Central memory CD8-positive, alpha-beta T cell (primary cell): Measurements from ENCODE around the gene PIAS2.
"Not testable (repeated sequence)": the region's sequence is repeated elsewhere in the genome, so short reads cannot be mapped to it uniquely, and the experiment has no call there.

Source experiments
- ATAC-seq: fragments of 150-1000 bp; cut with Tn5 transposase; replicated peaks from 2 replicates; pipeline ENCODE4 v1.10.0; 2022; ENCODE audit warnings: mild to moderate bottlenecking, moderate FRiP score, moderate number of reproducible peaks; ENCODE audit not compliant: poor library complexity, severe bottlenecking; ENCODE audit errors: extremely low read depth
- DNase-seq, 2 donors: peaks; one replicate each; pipeline ENCODE4 v3.0.0; 2021; ENCODE audit warnings: low spot score in 2 of 2
- H3K27ac Mint-ChIP-seq: one replicate; pipeline ENCODE4 v1.8.0; 2022; ENCODE audit warnings: low read depth, mild to moderate bottlenecking, moderate library complexity, mixed read lengths
- H3K27me3 Mint-ChIP-seq: one replicate; pipeline ENCODE4 v1.8.0; 2022; ENCODE audit warnings: mixed read lengths
- H3K36me3 Mint-ChIP-seq: one replicate; pipeline ENCODE4 v1.8.0; 2022; ENCODE audit warnings: mild to moderate bottlenecking, moderate library complexity, mixed read lengths; ENCODE audit not compliant: insufficient read depth
- H3K4me1 Mint-ChIP-seq: one replicate; pipeline ENCODE4 v1.8.0; 2022; ENCODE audit warnings: mixed read lengths
- H3K4me3 Mint-ChIP-seq: one replicate; pipeline ENCODE4 v1.8.0; 2022; ENCODE audit warnings: mild to moderate bottlenecking, moderate library complexity, mixed read lengths
- H3K9me3 Mint-ChIP-seq: one replicate; pipeline ENCODE4 v1.8.0; 2022; ENCODE audit warnings: mixed read lengths

PIAS2 gene, protein sequence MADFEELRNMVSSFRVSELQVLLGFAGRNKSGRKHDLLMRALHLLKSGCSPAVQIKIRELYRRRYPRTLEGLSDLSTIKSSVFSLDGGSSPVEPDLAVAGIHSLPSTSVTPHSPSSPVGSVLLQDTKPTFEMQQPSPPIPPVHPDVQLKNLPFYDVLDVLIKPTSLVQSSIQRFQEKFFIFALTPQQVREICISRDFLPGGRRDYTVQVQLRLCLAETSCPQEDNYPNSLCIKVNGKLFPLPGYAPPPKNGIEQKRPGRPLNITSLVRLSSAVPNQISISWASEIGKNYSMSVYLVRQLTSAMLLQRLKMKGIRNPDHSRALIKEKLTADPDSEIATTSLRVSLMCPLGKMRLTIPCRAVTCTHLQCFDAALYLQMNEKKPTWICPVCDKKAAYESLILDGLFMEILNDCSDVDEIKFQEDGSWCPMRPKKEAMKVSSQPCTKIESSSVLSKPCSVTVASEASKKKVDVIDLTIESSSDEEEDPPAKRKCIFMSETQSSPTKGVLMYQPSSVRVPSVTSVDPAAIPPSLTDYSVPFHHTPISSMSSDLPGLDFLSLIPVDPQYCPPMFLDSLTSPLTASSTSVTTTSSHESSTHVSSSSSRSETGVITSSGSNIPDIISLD

DNA sequence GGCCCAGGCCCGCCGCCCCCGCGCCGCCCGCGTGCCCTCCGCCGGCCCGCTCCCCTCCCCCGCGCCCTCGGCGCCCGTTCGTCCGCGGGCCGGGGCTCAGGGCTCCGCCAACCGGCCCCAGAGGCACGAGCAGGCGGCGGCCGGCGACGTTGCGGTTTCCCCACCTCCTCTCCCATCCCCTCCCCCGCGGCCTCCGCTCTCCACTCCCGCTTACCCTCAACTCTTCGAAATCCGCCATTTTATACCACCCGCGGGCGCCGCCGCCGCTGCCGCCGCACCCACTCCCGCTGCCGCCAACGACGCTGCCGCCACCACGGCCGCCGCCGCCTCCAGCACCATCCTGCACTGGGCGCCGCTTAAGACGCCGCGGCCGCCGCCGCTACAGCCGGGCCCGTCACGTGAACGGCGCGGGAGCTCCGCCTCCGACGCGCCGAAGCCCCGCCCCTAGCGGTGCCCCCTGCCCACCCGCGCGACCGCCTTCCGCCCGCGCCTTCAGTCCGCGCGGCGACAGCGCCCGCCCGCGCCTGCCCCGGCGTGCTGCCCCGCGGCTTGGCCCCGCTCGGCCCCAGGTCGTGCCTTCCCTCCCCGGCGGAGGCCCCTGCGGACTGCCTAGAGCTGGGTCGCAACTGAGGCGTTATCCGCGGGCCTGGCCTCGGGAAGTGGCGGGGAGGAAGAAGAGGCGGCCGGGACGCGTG, at the start of gene PIAS2, which contains the start of gene KATNAL2:
Gene PIAS2 (minus strand): TSS at position 400 of the 695 bp plus-strand sequence. CDS start 162 bp downstream, at position 238.
Gene KATNAL2 (plus strand): TSS at position 495 of the 695 bp plus-strand sequence. CDS start 29,271 bp downstream, outside the sequence.
- Mint-ChIP-seq H3K9me3 (no peaks in the 10 kb centered on the region), H3K27me3 (no peaks in the 10 kb centered on the region), H3K4me1 (peaks cover 40% of the 10 kb centered on the region), H3K27ac (peak within 1 kb of the TSS; percentile 80), H3K4me3 (peak within 1 kb of the TSS; percentile 81), H3K36me3 (peaks cover 7% of the 10 kb centered on the region)
- ATAC-seq (peak; percentile 81), DNase-seq (peak; percentile 49 to 58)

DNA sequence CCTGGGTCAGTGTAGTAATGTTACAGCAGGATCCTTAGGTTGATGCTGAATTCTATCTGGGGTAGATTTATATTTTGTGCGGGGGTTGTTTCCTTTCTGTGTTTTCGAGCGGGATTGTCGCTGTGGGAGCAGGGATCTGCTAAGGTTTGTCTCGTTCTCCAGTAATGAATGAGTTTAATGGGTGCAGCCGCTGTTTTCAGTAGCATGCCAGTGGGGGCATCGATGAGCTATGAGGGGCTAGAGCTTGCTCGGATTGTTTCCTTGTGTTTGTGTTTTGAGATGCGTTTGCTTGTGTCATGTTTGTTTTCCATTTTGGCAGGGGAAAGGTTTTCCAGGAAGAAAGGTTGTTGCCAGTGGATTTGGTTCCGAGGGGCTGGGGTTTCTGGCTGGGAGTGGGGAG, 49.0 kb upstream of the PIAS2 start:
- not testable (repeated sequence) for H3K4me1 Mint-ChIP-seq, H3K27me3 Mint-ChIP-seq, DNase-seq, H3K4me3 Mint-ChIP-seq, H3K36me3 Mint-ChIP-seq, H3K27ac Mint-ChIP-seq, ATAC-seq, H3K9me3 Mint-ChIP-seq

DNA sequence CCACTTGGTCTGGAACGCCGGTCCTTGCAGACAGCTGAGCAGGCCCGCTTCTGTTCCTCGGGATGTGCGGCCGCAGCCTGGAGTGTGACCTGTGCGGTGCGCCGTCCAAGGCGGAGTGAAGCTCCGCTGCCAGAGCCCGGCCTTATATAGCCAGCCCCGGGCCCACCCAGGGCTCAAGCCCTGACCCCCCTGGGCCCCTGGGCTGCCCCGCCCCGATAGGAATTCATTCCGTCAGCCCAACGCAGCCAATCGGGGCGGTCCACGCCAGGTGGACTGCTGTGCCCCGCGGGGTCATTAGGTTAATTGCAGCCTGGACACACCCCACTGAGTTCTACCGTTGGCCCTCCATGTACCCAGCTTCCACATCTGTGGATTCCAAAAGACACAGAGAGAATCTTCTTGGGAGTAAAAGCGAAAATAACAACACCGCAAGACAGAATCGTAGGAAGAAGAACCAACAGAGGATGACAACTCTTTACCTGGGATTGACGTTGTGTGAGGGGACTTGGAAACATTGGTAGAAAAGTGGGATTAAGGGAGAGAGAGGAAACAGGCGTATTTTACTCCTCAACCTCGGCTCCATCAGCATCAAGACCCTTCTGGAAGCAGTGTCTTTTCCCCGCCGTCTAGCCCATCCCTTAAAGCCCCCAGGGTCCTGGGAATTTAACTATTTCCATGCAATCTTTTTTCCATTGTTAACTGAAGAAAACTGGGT, 47.4 kb upstream of the PIAS2 start:
- not testable (repeated sequence) for H3K27ac Mint-ChIP-seq, H3K9me3 Mint-ChIP-seq, DNase-seq, H3K4me1 Mint-ChIP-seq, H3K36me3 Mint-ChIP-seq, H3K4me3 Mint-ChIP-seq
- ATAC-seq = peak; percentile 7
- H3K27me3 Mint-ChIP-seq = peaks cover 13% of the 10 kb centered on the region

DNA sequence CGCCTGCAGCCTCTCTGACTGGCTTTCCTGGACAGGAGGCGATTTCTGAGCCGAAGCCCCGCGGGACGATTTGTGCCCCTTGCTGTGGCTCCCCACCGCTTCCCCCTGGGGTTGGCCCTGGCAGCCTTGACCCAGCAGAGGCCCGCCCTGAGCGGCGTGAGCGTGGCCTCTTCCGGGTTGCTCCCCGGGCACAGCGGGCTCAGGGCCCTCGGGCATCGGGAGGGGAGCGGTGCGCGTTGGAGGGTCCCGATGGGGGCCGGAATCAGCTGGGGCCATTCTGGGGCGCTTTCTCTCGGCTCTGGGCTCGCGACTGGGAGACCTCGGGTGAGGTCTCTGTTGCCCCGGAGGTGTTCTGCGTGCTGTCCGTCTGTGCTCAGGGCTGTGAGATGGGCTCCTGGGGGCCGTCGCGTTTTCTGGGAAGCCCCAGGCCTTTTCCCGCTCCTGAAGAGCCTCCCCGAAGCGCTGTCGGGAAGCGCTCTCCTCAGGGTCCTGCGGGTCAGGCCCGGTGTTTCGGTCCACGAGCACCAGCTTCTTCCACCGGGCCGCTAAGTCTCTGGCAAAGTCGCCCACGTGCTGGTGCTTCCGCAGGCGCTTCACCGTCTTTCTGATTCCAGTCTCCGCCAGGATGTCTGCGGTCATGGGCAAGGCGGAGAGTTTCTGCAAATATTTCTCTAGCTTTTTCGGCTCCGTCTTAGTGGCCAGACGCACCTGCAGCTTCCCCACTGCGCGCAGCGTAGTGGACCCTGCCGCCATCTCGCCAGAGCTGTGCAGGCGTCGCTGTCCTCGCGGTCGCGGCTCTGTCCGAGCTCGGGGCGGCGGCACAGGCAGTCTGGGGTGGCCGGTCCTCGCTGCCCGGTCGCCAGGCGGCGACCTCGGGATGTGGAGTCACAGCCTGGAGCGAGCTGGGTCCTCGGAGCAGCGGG, 46.6 kb upstream of the PIAS2 start:
- not testable (repeated sequence) for H3K4me3 Mint-ChIP-seq, DNase-seq, H3K4me1 Mint-ChIP-seq, H3K36me3 Mint-ChIP-seq, H3K9me3 Mint-ChIP-seq, H3K27ac Mint-ChIP-seq
- H3K27me3 Mint-ChIP-seq = peaks cover 13% of the 10 kb centered on the region
- peak; percentile 22 for ATAC-seq

DNA sequence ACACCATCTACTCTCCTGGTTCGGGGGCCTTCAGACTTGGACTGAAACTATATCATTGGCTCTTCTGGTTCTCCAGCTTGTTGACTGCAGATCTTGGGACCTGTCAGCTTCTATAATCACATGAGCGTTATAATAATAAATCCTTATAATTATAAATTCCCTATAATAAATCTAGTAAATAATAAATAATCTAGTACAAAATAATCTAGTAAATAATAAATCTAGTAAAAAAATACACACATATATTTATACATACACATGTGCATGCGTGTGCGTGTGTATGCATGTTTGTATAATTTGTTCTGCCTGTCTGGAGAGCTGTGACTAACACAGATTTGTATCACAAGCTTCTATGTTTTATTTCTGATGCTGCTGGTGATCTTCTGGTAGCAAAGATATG, 40.9 kb upstream of the PIAS2 start:
- no peak for ATAC-seq

DNA sequence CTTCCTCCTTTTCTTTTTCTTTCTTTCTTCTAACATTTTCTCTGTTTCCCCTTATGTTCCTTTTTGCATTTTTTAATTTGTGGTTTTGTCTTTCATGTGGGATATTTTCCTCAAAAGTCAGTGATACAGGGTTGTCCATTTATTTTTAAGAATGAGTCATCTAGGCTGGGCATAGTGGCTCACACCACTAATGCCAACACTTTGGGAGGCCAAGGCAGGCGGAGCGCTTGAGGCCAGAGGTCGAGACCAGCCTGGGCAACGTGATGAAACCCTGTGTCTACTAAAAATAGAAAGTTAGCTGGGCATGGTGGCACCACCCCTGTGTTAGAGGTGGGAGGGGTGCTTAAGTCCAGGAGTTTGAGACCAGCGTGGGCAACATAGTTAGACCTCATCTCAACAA, 35.9 kb upstream of the PIAS2 start:
- H3K27me3 Mint-ChIP-seq = peaks cover 10% of the 10 kb centered on the region
- no peaks in the 10 kb centered on the region for H3K36me3 Mint-ChIP-seq
- ATAC-seq (no peak), DNase-seq (no peak)
- H3K9me3 Mint-ChIP-seq = no peaks in the 10 kb centered on the region
- H3K27ac Mint-ChIP-seq = no peak overlapping the region
- no peaks in the 10 kb centered on the region for H3K4me1 Mint-ChIP-seq
- no peak overlapping the region for H3K4me3 Mint-ChIP-seq

More for the DNA sequence above, 40.9 kb upstream of the PIAS2 start:
- no peaks in the 10 kb centered on the region for H3K36me3 Mint-ChIP-seq
- no peak for DNase-seq
- H3K9me3 Mint-ChIP-seq = peaks cover 6% of the 10 kb centered on the region
- H3K27me3 Mint-ChIP-seq = peaks cover 23% of the 10 kb centered on the region
- H3K4me3 Mint-ChIP-seq = no peak overlapping the region
- no peaks in the 10 kb centered on the region for H3K4me1 Mint-ChIP-seq
- H3K27ac Mint-ChIP-seq = no peak overlapping the region

DNA sequence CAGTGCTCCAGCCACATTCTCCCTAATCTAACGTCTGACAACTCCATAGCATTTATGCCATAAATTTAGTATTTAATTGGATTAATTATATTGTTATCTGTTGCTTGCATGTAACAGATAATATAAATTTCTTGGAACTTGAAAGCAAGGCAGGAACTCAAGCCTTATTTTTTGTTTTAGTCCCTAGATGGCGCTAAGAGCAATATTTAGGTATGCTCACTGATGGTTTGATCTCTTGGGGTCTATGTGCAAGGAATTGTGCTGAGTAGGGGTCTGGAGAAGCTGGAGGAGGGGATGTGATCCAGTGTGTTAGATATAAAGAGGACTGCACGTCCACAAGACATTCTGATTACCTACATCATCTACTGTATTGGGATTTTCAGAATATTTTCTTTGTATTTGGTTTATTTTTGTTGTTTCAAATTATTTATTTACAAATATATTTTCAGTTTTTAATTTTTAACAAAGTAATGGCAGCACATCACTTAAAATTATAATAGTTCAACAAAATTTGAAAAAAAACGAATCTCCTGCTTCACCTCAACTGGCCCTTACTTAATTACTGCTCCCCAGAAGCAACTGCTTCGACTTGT, 32.9 kb upstream of the PIAS2 start:
- Mint-ChIP-seq H3K4me3 (no peak overlapping the region), H3K9me3 (no peaks in the 10 kb centered on the region), H3K27ac (no peak overlapping the region), H3K27me3 (peaks cover 2% of the 10 kb centered on the region), H3K36me3 (no peaks in the 10 kb centered on the region), H3K4me1 (no peaks in the 10 kb centered on the region)
- DNase-seq (no peak), ATAC-seq (no peak)

DNA sequence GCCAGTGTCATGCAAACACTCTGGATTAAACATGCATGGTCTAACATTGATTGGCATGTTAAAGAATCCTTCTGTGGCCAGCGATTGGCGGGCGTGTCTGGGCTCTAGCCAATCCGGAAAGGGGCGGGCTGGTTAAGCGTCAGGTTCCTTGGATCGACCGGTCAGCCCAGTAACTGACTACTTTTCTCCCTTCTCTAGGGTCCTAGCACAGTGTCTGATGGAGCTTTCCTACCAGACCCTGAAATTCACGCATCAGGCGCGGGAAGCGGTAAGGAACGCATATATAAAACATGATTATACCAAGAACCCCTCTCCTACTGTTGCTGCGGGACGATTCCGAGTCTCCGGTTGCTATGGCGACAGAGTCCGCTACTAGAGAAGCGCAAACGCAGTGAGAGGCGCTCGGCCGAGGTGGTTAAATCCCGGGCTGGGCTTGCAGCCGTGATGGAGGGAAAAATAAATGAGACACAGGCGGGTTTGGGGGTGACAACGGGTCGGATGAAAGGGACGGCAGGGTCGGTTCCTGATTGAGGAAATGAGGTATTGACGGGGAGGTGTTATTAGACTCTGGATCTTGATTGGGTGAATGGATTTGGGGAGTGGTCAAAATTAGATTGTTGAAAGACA, 29.5 kb upstream of the PIAS2 start:
- no peak overlapping the region for H3K27ac Mint-ChIP-seq
- H3K9me3 Mint-ChIP-seq = no peaks in the 10 kb centered on the region
- peaks cover 11% of the 10 kb centered on the region for H3K27me3 Mint-ChIP-seq
- no peaks in the 10 kb centered on the region for H3K4me1 Mint-ChIP-seq
- H3K4me3 Mint-ChIP-seq = no peak overlapping the region
- DNase-seq (peak in 1 of 2 donors; percentile 11), ATAC-seq (peak; percentile 75)
- no peaks in the 10 kb centered on the region for H3K36me3 Mint-ChIP-seq

DNA sequence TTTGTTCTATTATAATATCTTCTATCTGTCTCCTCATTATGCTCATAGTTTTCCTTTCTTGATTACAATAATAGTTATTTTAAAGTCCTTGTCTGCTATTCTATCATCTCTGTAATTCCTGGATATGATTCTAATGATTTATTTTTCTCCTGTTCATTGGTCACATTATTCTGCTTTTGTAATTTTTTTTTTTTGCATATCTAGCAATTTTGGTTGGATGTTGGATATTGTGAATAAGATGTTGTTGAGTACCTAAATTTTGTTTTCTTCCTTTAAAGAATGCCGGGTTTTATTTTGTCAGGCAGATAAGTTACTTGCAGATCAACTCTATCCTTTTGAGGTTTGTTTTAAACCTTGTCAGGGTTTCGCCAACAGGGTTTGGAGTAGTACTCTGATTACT, 25.3 kb upstream of the PIAS2 start:
- ATAC-seq = no peak
- H3K27me3 Mint-ChIP-seq = peaks cover 11% of the 10 kb centered on the region

DNA sequence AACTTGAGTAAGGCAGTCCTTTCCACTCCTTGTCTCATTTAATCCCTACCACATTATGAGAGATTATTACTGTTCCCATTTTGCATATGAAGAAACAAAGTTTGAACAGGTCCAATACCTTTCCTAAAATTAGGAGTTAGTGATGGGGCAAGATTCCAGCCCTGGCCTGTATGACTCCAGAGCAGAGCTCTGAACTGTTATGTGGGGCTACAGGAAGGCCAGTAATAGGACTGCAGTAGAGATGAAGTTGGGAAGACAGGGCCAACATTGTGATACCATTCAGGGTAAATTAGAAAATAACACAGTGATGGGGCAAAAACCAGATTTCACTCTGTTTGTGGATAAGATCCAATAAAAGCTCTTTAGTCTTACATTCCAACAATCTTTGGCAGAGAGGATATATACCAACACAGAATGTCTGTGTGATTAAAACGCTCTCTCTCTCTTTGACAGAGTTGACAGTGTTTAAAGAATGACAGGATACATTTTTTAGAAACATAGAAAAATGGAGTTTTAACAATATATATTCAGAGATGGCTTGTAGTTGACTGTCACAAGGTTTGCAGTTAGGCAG, 22.8 kb upstream of the PIAS2 start:
- Mint-ChIP-seq H3K9me3 (no peaks in the 10 kb centered on the region), H3K4me3 (no peak overlapping the region), H3K36me3 (no peaks in the 10 kb centered on the region), H3K27ac (no peak overlapping the region), H3K27me3 (peaks cover 11% of the 10 kb centered on the region), H3K4me1 (no peaks in the 10 kb centered on the region)
- DNase-seq = no peak
- no peak for ATAC-seq

More for the DNA sequence above, 25.3 kb upstream of the PIAS2 start:
- Mint-ChIP-seq H3K27ac (no peak overlapping the region), H3K36me3 (no peaks in the 10 kb centered on the region), H3K4me1 (no peaks in the 10 kb centered on the region), H3K9me3 (no peaks in the 10 kb centered on the region), H3K4me3 (no peak overlapping the region)
- DNase-seq = no peak
